HG02981 (cell line): ENCODE data around the gene MCTP2.

Experiments
- ATAC-seq: cut with Tn5 transposase; IDR thresholded peaks from one replicate; pipeline ENCODE4 v1.9.1; 2021; ENCODE audit warnings: mild to moderate bottlenecking, moderate library complexity; ENCODE audit not compliant: unreplicated experiment

MCTP2 gene

DNA sequence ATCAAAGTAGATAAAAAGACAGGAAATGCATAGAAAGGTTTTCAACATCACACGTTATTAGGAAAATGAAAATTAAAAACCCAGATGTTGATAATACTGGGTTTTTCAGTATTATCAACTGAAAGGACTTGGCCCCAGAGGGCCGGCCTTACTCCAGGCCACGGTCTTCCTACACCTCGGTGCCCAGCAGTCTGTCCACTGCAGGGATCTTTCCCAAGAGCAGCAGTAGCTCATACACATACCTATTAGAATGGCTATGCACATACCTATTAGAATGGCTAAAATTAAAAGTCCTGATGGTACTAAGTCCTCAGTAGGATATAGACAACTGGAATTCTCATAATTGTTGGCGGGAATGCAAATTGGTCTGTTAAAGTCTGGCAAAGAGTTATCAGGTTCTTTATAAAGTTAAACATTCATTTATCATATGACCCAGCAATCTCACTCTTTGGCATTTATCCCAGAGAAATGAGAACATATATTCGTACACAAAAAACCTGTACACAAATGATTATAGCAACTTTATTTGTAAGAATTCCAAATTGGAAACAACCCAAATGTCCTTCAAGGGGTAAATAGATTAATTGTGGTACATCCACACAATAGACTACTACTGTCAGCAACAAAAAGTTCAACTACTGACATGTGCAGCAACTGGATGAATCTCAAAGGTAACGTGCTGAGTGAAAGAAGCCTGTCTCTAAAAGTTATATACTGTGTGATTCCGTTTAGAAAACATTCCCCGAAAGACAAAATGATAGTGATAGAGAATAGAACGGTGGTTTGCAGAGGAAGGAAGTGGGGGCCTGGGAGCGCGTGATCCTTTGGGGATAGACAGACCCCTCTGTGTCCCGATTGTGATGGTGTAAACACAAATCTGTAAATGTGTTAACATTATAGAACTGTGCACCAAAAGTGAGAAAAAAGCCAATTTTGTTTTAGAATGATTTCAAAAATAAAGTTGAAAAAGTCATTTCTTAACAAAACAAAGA is 62.3 kb downstream of the MCTP2 start:
- ATAC-seq = no peak

DNA sequence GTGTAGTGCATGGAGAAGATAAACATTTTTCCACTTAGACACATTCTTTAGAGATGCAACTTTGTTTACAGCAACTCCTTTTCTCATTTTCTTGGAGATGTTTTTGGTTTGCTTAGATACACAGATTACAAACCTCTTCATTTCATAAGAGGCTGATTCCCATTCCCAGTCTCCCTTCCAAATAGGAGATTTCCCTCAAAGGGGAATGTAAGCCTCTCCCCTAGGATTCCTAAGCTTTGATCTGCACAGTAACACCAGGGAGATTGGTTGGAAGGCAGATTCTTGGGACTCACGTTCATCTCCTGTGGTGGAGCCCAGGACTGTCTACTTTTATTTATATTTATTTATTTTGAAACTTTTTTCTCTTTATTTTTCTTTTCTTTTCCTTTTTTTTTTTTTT is 63.2 kb downstream of the MCTP2 start:
- no peak for ATAC-seq

DNA sequence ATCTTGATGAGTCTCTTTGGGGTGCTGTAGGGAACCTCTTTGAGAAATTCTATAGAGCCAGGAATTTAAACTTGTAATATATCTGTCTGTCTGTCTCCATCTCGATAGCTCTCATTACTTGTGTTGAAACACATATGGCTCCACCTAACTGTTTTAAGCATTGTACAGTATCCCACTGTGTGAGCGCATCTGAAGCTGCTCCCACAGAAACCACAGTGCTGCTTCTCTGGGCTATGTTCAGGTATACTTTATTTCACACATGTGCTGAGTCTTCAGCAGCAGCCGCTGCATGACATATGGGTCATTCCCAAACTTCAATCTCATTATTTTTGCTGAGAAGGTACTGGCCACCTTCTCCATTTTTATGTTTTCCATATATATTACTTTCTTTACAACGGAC is 63.9 kb downstream of the MCTP2 start:
- no peak for ATAC-seq

GRCh38 chr15:94296717-94297116 is 65.4 kb downstream of the MCTP2 start:
- no peak for ATAC-seq

- ATAC-seq = peak; percentile 79
Observed at GRCh38 chr15:94297558-94297957, 66.2 kb downstream of the MCTP2 start.

GRCh38 chr15:94298364-94298763 is 67.0 kb downstream of the MCTP2 start:
- ATAC-seq = no peak

DNA sequence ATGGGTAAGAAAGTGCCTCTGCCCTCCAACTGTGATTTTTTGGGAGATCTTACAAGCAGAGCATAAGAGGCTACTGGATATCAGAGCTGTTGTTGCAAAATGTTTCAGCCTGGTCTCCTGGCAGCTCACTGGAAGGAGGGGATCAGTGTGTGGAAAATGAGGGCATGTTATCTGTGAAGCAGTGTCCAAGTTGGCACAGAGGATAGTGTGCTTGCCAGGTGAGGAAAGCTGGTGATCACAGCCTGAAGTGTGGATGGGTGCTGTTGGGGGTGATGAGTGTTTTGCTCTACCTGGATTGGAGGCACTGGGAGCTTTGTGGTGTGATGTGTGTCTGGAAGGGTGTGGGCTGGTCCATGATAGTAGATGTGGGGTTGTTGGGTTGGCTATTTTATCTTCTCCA is 69.3 kb downstream of the MCTP2 start:
- no peak for ATAC-seq

- ATAC-seq = peak; percentile 58
Observed at GRCh38 chr15:94305133-94305532, 73.8 kb downstream of the MCTP2 start.

DNA sequence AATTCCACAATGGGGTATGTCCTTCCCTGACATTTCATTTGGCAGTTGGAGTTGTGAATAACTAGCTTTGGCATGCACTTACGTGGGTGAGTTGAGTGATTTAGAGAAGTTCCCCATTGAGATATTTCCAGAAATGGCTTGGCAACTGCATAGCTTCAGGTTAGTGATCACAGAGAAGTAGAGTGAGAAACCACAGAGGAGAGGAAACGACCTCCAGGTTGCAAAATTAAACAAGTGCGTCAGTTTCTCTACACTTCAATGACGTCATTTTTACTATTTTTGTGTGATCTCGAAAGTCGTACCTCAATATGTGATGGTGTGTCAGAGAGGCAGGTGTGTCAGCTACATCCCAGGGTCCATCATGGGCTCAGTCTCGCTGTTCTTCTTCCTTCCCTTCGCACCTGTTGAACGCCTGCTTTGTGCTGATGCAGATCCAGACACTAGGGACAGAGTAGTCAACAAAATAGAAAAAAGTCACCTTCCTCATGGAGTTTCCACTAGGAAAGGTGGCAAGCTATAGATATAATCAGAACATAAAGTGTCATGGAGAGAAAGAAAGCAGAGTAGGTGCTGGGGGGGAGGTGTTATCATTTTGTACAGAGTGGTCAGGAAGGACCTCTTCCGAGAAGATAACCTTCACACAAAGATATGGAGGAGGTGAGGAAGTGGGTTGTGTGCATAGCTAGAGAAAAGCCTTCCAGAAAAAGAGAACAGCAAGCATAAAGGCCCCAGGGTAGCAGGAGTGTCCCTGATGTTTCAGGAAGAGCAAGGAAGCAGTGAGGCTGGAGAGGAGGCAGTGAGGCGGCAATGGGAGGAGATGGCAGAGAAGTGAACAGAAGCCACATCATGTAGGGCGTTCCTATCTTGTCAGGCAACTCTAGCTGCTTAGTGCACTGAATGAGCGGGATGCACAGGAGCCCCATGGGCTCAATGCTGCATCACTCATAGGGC is 75.6 kb downstream of the MCTP2 start:
- ATAC-seq = peak; percentile 74

DNA sequence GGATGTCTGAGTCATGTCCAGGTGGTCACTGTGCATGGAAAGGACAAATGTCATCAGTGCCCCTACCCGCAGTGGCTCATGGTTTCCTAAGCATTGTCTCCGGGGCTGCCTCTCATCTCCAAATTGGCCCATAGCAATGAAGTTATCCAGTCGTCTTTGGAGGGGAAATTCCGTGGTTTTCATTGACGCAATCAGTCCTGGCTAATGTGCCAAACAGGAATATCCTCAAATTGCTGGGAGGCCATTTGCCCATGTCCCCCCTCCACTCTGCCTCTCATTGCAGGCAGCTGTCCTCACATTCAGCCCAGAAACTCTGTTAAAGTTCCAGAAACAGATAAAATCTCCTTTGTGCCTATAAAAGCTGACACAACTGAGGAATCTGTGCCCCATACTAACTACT is 81.6 kb downstream of the MCTP2 start:
- no peak for ATAC-seq

DNA sequence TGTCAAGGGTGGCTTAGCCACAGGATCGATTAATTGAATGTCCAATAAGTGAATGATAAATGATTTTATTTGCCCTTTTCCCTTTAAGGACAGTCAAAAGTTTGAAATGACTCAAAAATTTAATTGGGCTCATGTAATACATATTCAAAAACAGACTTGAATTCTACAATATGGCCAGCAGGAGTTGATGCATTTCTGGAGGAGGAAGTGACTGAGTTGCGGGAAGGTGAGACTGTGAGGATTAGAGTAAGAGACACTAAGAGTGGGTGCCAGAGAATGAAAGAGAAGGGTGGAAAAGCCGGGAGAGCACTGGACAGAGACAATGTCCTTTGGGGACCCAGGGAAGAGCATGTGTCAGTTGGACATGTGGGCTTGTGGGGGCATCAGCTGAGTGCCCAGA is 83.3 kb downstream of the MCTP2 start:
- no peak for ATAC-seq

DNA sequence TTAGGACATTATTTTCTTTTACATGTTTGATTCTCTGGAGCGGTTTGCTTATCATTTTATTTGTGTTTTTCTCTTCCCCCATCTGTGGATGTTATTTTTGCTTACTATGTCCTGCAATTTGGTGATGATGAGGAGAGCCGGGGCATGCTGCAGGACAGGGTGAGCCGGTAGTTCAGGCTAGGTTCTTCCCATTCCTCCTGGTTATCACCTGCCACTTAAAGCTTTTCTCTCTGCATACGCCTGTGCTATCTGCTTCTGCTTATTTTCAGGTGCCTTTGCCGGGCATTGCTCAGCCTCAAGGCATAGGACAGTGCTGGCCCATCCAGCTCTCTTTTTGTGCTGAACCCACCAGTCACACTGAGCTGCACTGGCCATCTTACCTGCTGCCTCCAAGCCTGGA is 85.8 kb downstream of the MCTP2 start:
- ATAC-seq = no peak

DNA sequence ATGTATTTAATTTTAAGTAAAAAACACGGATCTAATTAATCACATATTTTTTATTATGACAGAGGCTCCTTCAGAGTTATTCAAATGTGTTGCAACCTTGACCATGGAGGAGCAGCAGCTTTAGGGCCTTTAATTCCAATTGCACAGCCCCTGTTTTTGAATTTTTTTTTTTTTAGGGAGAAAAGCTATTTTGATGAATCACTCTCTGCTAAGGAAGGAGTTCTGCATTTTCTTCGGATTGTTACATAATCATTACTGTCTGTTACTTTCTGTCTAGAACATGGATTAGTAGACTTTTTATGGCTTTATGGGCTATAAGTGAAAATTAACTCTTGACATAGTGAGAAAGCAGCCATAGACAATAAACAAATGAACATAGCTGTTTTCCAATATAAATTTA is 90.8 kb downstream of the MCTP2 start:
- ATAC-seq = no peak

GRCh38 chr15:94323076-94323475 is 91.7 kb downstream of the MCTP2 start:
- no peak for ATAC-seq

GRCh38 chr15:94324117-94324826 is 92.9 kb downstream of the MCTP2 start:
- ATAC-seq = peak; percentile 82

- ATAC-seq = no peak
Observed at GRCh38 chr15:94324835-94325767, 93.7 kb downstream of the MCTP2 start.

GRCh38 chr15:94327356-94327936 is 96.1 kb downstream of the MCTP2 start:
- ATAC-seq = no peak

DNA sequence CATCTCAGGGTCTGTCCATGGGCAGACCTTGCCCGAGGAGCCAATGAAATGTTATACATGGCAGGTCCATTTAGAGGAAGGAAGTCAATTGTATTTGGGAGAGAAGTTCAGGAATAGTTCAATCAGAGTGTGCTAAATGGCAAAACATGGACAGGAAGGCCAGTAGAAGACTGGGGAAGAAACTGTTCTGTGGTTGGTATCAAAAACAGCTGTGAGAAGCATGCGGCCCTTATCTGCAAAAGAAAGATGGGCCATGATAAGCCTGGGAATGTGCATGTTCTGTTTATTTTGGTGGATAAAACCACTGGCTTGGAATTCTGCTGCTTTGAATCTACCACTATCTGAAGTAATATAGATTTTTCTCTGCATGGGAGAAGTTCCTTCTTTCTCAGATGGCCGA is 100.4 kb downstream of the MCTP2 start:
- no peak for ATAC-seq

DNA sequence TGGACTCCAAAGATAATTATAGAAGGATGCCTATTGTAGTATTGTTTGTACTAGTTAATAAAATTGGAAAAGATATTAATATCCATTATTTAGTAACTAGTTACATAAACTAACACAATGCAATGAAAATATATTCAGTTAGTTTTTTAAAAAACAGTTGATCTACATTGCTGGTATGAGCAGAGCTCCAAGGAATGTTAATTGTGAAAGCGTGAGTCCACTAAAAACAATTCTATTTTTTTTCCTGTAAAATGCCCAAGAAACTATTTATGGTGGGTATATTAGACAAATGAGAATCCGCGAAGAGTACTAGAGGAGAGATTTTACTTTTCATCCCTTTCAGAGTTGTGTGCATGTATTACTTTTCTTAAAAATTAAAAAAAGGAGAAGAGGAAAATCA is 104.3 kb downstream of the MCTP2 start:
- no peak for ATAC-seq
